IMR-90 (cell line): ENCODE results near the gene TAF3. TPM values are rescaled to one million over a fixed set of nuclear protein-coding genes. Genes with fewer than 3 reads are reported as not detected.

Experiments used
- ATAC-seq: fragments of 200-7000 bp; cut with Tn5 transposase; 2 replicates; pipeline ENCODE4 v1.9.1; 2020; ENCODE audit warnings: low read depth, mild to moderate bottlenecking, moderate library complexity
- BruUV-seq: library from RNA; stranded (reverse); fragments of 400-500 nt; replicated peaks from 2 replicates; lab custom pipeline; 2021; lab: Mats Ljungman, UMichigan
- CTCF ChIA-PET: fragments of 300-600 bp; formaldehyde crosslinking; extraction: SDS; loops from one replicate; lab custom pipeline; 2021; ENCODE audit warnings: antibody characterized with exemption; lab: Yijun Ruan, JAX
- POLR2A ChIA-PET: fragments of 300-600 bp; sonication (Branson Sonifier 250); formaldehyde crosslinking; loops from one replicate; lab custom pipeline; 2022; ENCODE audit warnings: antibody characterized with exemption; ENCODE audit not compliant: unreplicated experiment; lab: Charles Lee
- DNase-seq: peaks from one replicate; pipeline ENCODE4 v3.0.0; 2013
- H2AFZ ChIP-seq: replicated peaks from 2 replicates; pipeline ENCODE3; 2013; ENCODE audit warnings: low read length, mild to moderate bottlenecking; ENCODE audit not compliant: poor library complexity
- H2AK5ac ChIP-seq: 2 replicates; pipeline ENCODE4 v1.6.1; 2013; ENCODE audit warnings: low read depth, low read length, inconsistent platforms
- H2AK9ac ChIP-seq: replicated peaks from 2 replicates; pipeline ENCODE3; 2013; ENCODE audit warnings: mild to moderate bottlenecking, low read depth, low read length, moderate library complexity; ENCODE audit not compliant: poor library complexity
- H2BK120ac ChIP-seq: 2 replicates; pipeline ENCODE4 v1.6.1; 2013; ENCODE audit warnings: low read depth, low read length, inconsistent platforms
- H2BK15ac ChIP-seq: 3 replicates; pipeline ENCODE4 v1.6.1; 2013; ENCODE audit warnings: low read depth, low read length, inconsistent platforms
- H2BK20ac ChIP-seq: 2 replicates; pipeline ENCODE4 v1.6.1; 2013; ENCODE audit warnings: low read depth, mild to moderate bottlenecking, inconsistent platforms, low read length, moderate library complexity
- H2BK5ac ChIP-seq: 2 replicates; pipeline ENCODE4 v1.6.1; 2013; ENCODE audit warnings: mild to moderate bottlenecking, low read depth, low read length, inconsistent platforms; ENCODE audit not compliant: poor library complexity, severe bottlenecking
- H3K14ac ChIP-seq: replicated peaks from 2 replicates; pipeline ENCODE4 v1.6.1; 2013; ENCODE audit warnings: low read depth, low read length, inconsistent platforms
- H3K18ac ChIP-seq: 2 replicates; pipeline ENCODE4 v1.6.1; 2013; ENCODE audit warnings: low read depth, low read length, control low read depth
- H3K23ac ChIP-seq: 2 replicates; pipeline ENCODE4 v1.6.1; 2013; ENCODE audit warnings: low read depth, low read length, inconsistent platforms
- H3K27ac ChIP-seq: 2 replicates; pipeline ENCODE4 v1.5.1; 2013; ENCODE audit warnings: mild to moderate bottlenecking, control low read depth, low read length; ENCODE audit not compliant: insufficient read depth
- H3K27me3 ChIP-seq: 2 replicates; pipeline ENCODE4 v1.6.1; 2013; ENCODE audit warnings: low read length; ENCODE audit not compliant: control insufficient read depth, insufficient read depth
- H3K36me3 ChIP-seq: 2 replicates; pipeline ENCODE4 v1.6.1; 2013; ENCODE audit warnings: low read length, mixed read lengths; ENCODE audit not compliant: control insufficient read depth, insufficient read depth
- H3K4ac ChIP-seq: 2 replicates; pipeline ENCODE4 v1.6.1; 2013; ENCODE audit warnings: low read depth, low read length, inconsistent platforms
- H3K4me1 ChIP-seq: 2 replicates; pipeline ENCODE4 v1.6.1; 2013; ENCODE audit warnings: low read length, mixed read lengths; ENCODE audit not compliant: control insufficient read depth, insufficient read depth
- H3K4me2 ChIP-seq: 2 replicates; pipeline ENCODE4 v1.6.1; 2013; ENCODE audit warnings: low read depth, mild to moderate bottlenecking, control low read depth, low read length, moderate library complexity
- H3K4me3 ChIP-seq: 2 replicates; pipeline ENCODE4 v1.5.1; 2013; ENCODE audit warnings: low read depth, mild to moderate bottlenecking, control low read depth, low read length, moderate library complexity; ENCODE audit not compliant: insufficient read depth
- H3K56ac ChIP-seq: 2 replicates; pipeline ENCODE4 v1.6.1; 2013; ENCODE audit warnings: low read length, inconsistent platforms; ENCODE audit not compliant: insufficient read depth; ENCODE audit errors: extremely low read depth
- H3K79me1 ChIP-seq, 2 experiments: 2 replicates each; pipeline ENCODE4 v1.6.1; 2013; ENCODE audit warnings: low read length in 2 of 2, inconsistent platforms in 1 of 2, low read depth in 1 of 2
- H3K9ac ChIP-seq: 2 replicates; pipeline ENCODE4 v1.6.1; 2013; ENCODE audit warnings: low read depth, low read length, control low read depth
- H3K9me1 ChIP-seq: 2 replicates; pipeline ENCODE4 v1.6.1; 2013; ENCODE audit warnings: low read length, inconsistent platforms; ENCODE audit not compliant: insufficient read depth
- H3K9me3 ChIP-seq: 2 replicates; pipeline ENCODE4 v1.6.1; 2013; ENCODE audit warnings: low read length; ENCODE audit not compliant: control insufficient read depth, insufficient read depth
- H4K20me1 ChIP-seq: 2 replicates; pipeline ENCODE4 v1.6.1; 2013; ENCODE audit warnings: low read length, inconsistent platforms; ENCODE audit not compliant: insufficient read depth
- H4K5ac ChIP-seq: 2 replicates; pipeline ENCODE4 v1.6.1; 2013; ENCODE audit warnings: mild to moderate bottlenecking, low read depth, low read length, control low read depth
- H4K8ac ChIP-seq, 2 experiments: 2 replicates each; pipeline ENCODE4 v1.6.1; 2013; ENCODE audit warnings: low read depth in 2 of 2, low read length in 2 of 2, control low read depth in 1 of 2, inconsistent platforms in 1 of 2
- H4K91ac ChIP-seq: 2 replicates; pipeline ENCODE4 v1.6.1; 2013; ENCODE audit warnings: low read depth, low read length, inconsistent platforms; ENCODE audit not compliant: insufficient read depth
- BHLHE40 ChIP-seq: fragments of 150-350 bp; IDR thresholded peaks from 2 replicates; pipeline ENCODE4 v1.6.1; 2016; ENCODE audit warnings: mild to moderate bottlenecking, low read depth, low read length
- CEBPB ChIP-seq: IDR thresholded peaks from 2 replicates; pipeline ENCODE4 v1.6.1; 2012; ENCODE audit warnings: low read depth, low read length, improper control_type of control experiment
- CHD1 ChIP-seq: IDR thresholded peaks from 2 replicates; pipeline ENCODE4 v1.6.1; 2012; ENCODE audit warnings: low read depth, low read length, improper control_type of control experiment
- FOS ChIP-seq: fragments of 150-350 bp; IDR thresholded peaks from 2 replicates; pipeline ENCODE4 v1.6.1; 2016; ENCODE audit warnings: low read depth, low read length
- MAFK ChIP-seq: IDR thresholded peaks from 2 replicates; pipeline ENCODE4 v1.6.1; 2012; ENCODE audit warnings: low read depth, low read length, improper control_type of control experiment
- MAZ ChIP-seq: IDR thresholded peaks from 2 replicates; pipeline ENCODE4 v1.6.1; 2012; ENCODE audit warnings: low read depth, mild to moderate bottlenecking, low read length, improper control_type of control experiment, moderate library complexity, borderline replicate concordance
- MXI1 ChIP-seq: IDR thresholded peaks from 2 replicates; pipeline ENCODE4 v1.6.1; 2012; ENCODE audit warnings: low read depth, mild to moderate bottlenecking, low read length, moderate library complexity, borderline replicate concordance
- NFE2L2 ChIP-seq: fragments of 150-350 bp; IDR thresholded peaks from 2 replicates; pipeline ENCODE4 v1.6.1; 2016; ENCODE audit warnings: low read depth, mild to moderate bottlenecking, low read length
- POLR2A ChIP-seq: IDR thresholded peaks from 2 replicates; pipeline ENCODE4 v1.6.1; 2012; ENCODE audit warnings: mild to moderate bottlenecking, low read depth, low read length
- RAD21 ChIP-seq: IDR thresholded peaks from 2 replicates; pipeline ENCODE4 v1.6.1; 2012; ENCODE audit warnings: low read length, improper control_type of control experiment
- RCOR1 ChIP-seq: IDR thresholded peaks from 2 replicates; pipeline ENCODE4 v1.6.1; 2012; ENCODE audit warnings: mild to moderate bottlenecking, low read length, improper control_type of control experiment; ENCODE audit not compliant: insufficient replicate concordance
- RFX5 ChIP-seq: IDR thresholded peaks from 2 replicates; pipeline ENCODE4 v1.8.0; 2012; ENCODE audit warnings: low read depth, mild to moderate bottlenecking, low read length, moderate library complexity
- WGBS, 2 experiments: methylation state at CpG; one replicate each; pipeline versions ENCODE4 v1.1.5 to v1.1.7; 2013; ENCODE audit warnings: missing lambda C conversion rate in 2 of 2; ENCODE audit not compliant: insufficient read length in 1 of 2; ENCODE audit errors: extremely low coverage in 2 of 2; 5-methylcytosine and 5-hydroxymethylcytosine counted together
- dilution Hi-C: fragments of 300-500 bp; cut with HindIII; formaldehyde crosslinking; loops from one replicate; pipeline ENCODE4 v1.14.3; 2018; ENCODE audit warnings: low sequenced_read_pairs; ENCODE audit not compliant: unreplicated experiment
- in situ Hi-C: fragments of 300-500 bp; cut with MboI; formaldehyde crosslinking; loops from 3 replicates; pipeline ENCODE4 v1.14.3; 2019; ENCODE audit warnings: low sequenced_read_pairs, inconsistent platforms, mixed read lengths
- intact Hi-C: fragments of 100-400 bp; cut with micrococcal nuclease; formaldehyde crosslinking; loops from 2 replicates; pipeline ENCODE4 v1.10.0; 2022
- polyA plus RNA-seq, 3 experiments: library from polyadenylated mRNA; depleted of rRNA; stranded (reverse); fragments of >200 nt; gene quantifications; 2 replicates each; pipeline ENCODE4 v1.2.3, GENCODE V29; 2012; ENCODE audit warnings: low replicate concordance in 1 of 3
- total RNA-seq: library from RNA; depleted of rRNA; stranded (reverse); fragments of >200 nt; gene quantifications from 2 replicates; pipeline ENCODE4 v1.2.3, GENCODE V29; 2012
- TF ChIP-seq, protein P1 (sequence below): conservative IDR thresholded peaks from 2 replicates; pipeline ENCODE4 v1.5.1; 2012; ENCODE audit warnings: mild to moderate bottlenecking, low read depth, low read length, improper control_type of control experiment
- TF ChIP-seq, protein P2 (sequence below): fragments of 150-350 bp; IDR thresholded peaks from 2 replicates; pipeline ENCODE4 v1.6.1; 2017; ENCODE audit warnings: mild to moderate bottlenecking, antibody characterized with exemption, low read length, low read depth
- TF ChIP-seq, protein P3 (sequence below): fragments of 150-350 bp; IDR thresholded peaks from 2 replicates; pipeline ENCODE4 v1.6.1; 2016; ENCODE audit warnings: low read depth, mild to moderate bottlenecking, low read length, moderate library complexity, borderline replicate concordance

Gene TAF3
- total and polyA plus RNA-seq, 2 of the 4 experiments (the other 2 are of a cell fraction), result 1.4 to 2.3 TPM

DNA sequence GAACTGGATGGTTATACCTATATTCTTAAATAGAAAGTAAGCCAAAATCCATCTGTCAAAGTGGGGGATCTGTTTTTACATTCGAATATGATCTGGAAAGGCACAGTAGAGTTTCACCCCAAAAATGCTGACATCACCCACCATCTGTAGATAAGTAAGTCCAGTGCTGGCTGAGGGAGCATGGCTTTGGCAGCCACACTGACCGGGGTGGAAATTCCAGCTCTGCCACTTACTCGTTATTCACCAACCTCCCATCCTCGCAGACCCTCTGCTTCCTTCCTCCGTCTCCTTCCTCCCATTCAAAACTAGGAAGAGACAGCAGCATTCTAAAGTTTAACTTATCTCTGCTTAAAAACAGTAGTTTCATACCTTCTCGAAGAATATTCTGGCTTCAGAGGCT lies 151.3 kb downstream of the TAF3 start:
- no peaks in the 10 kb centered on the region for H3K9me3 ChIP-seq
- H2BK5ac ChIP-seq, result no peak overlapping the region
- H2AFZ ChIP-seq, result no peak overlapping the region
- 88% methylated on average over 2 of the region's 6 CpGs; no CpG with 5 or more reads in 1 of the 2 experiments for WGBS, 2 experiments
- no peak overlapping the region for H4K5ac ChIP-seq
- no peak overlapping the region for H3K27ac ChIP-seq
- DNase-seq, result no peak
- H4K91ac ChIP-seq, result no peak overlapping the region
- H3K4me1 ChIP-seq, result no peaks in the 10 kb centered on the region
- H3K23ac ChIP-seq, result no peak overlapping the region
- H3K4me3 ChIP-seq, result no peak overlapping the region
- POLR2A ChIA-PET, result no interaction called here
- H2BK15ac ChIP-seq, result no peak overlapping the region
- in situ Hi-C loops, result no loop called here
- peaks cover 1% of the 10 kb centered on the region; the same call in 1 of the 2 replicates for H3K36me3 ChIP-seq
- no peak for ATAC-seq
- no peak overlapping the region for H2BK20ac ChIP-seq
- no peak overlapping the region for H4K8ac ChIP-seq
- H3K14ac ChIP-seq, result no peak overlapping the region
- TF ChIP-seq MAZ (no peak), RAD21 (no peak), MXI1 (no peak), RFX5 (no peak), NFE2L2 (no peak), MAFK (no peak), RCOR1 (no peak), CHD1 (no peak), CEBPB (no peak), FOS (no peak), BHLHE40 (no peak), POLR2A (no peak)
- TF ChIP-seq, protein P1, sequence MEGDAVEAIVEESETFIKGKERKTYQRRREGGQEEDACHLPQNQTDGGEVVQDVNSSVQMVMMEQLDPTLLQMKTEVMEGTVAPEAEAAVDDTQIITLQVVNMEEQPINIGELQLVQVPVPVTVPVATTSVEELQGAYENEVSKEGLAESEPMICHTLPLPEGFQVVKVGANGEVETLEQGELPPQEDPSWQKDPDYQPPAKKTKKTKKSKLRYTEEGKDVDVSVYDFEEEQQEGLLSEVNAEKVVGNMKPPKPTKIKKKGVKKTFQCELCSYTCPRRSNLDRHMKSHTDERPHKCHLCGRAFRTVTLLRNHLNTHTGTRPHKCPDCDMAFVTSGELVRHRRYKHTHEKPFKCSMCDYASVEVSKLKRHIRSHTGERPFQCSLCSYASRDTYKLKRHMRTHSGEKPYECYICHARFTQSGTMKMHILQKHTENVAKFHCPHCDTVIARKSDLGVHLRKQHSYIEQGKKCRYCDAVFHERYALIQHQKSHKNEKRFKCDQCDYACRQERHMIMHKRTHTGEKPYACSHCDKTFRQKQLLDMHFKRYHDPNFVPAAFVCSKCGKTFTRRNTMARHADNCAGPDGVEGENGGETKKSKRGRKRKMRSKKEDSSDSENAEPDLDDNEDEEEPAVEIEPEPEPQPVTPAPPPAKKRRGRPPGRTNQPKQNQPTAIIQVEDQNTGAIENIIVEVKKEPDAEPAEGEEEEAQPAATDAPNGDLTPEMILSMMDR, result no peak
- TF ChIP-seq, protein P2, sequence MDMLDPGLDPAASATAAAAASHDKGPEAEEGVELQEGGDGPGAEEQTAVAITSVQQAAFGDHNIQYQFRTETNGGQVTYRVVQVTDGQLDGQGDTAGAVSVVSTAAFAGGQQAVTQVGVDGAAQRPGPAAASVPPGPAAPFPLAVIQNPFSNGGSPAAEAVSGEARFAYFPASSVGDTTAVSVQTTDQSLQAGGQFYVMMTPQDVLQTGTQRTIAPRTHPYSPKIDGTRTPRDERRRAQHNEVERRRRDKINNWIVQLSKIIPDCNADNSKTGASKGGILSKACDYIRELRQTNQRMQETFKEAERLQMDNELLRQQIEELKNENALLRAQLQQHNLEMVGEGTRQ, result no peak
- TF ChIP-seq, protein P3, sequence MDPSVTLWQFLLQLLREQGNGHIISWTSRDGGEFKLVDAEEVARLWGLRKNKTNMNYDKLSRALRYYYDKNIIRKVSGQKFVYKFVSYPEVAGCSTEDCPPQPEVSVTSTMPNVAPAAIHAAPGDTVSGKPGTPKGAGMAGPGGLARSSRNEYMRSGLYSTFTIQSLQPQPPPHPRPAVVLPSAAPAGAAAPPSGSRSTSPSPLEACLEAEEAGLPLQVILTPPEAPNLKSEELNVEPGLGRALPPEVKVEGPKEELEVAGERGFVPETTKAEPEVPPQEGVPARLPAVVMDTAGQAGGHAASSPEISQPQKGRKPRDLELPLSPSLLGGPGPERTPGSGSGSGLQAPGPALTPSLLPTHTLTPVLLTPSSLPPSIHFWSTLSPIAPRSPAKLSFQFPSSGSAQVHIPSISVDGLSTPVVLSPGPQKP, result no peak
- intact Hi-C loops, result no loop called here
- no peaks in the 10 kb centered on the region for H4K20me1 ChIP-seq
- CTCF ChIA-PET, result interaction anchor here (0.6 kb wide), 1 partner anchor 153 kb away, joined by 3 read pairs; no protein-coding TSS in a partner anchor
- no peak overlapping the region for H2AK5ac ChIP-seq
- H3K9me1 ChIP-seq, result peaks cover 3% of the 10 kb centered on the region; the same call in 1 of the 2 replicates
- dilution Hi-C loops, result no loop called here
- BruUV-seq, result no TSS peak
- H3K56ac ChIP-seq, result no peak overlapping the region
- H3K9ac ChIP-seq, result no peak overlapping the region
- H3K18ac ChIP-seq, result no peak overlapping the region
- no peak overlapping the region for H3K4me2 ChIP-seq
- H2BK120ac ChIP-seq, result no peak overlapping the region
- no peak overlapping the region for H2AK9ac ChIP-seq
- no peak overlapping the region for H3K4ac ChIP-seq
- no peaks in the 10 kb centered on the region for H3K27me3 ChIP-seq
- no peaks in the 10 kb centered on the region; a peak in 1 of 4 replicates for H3K79me1 ChIP-seq
